HG02798 (cell line): ENCODE results near the gene RSL1D1.
"Not testable (repeated sequence)": the region's sequence is repeated elsewhere in the genome, so short reads cannot be mapped to it uniquely, and the experiment has no call there.

Source experiments
- ATAC-seq: cut with Tn5 transposase; IDR thresholded peaks from one replicate; pipeline ENCODE4 v1.9.1; 2021; ENCODE audit warnings: mild to moderate bottlenecking; ENCODE audit not compliant: unreplicated experiment, poor library complexity

RSL1D1 gene

GRCh38 chr16:11799509-11800381, 51.6 kb downstream of the RSL1D1 start:
- ATAC-seq: no peak

DNA sequence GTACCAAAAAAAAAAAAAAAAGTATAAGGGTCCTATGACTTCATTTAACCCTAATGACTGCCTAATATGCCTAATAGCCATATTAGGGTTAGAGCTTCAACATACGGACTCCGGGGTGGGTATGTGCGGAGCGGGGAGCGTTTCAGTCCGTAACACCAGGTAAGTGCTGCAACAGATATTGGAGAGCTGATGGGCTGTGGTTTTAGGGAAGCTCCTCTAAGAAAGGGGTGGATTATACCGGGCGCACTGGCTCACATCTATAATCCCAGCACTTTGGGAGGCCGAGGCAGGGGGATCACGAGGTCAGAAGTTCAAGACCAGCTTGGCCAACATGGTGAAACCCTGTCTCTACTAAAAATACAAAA, 52.3 kb downstream of the RSL1D1 start:
- ATAC-seq: no peak

GRCh38 chr16:11797957-11798299, 53.4 kb downstream of the RSL1D1 start:
- no peak for ATAC-seq

DNA sequence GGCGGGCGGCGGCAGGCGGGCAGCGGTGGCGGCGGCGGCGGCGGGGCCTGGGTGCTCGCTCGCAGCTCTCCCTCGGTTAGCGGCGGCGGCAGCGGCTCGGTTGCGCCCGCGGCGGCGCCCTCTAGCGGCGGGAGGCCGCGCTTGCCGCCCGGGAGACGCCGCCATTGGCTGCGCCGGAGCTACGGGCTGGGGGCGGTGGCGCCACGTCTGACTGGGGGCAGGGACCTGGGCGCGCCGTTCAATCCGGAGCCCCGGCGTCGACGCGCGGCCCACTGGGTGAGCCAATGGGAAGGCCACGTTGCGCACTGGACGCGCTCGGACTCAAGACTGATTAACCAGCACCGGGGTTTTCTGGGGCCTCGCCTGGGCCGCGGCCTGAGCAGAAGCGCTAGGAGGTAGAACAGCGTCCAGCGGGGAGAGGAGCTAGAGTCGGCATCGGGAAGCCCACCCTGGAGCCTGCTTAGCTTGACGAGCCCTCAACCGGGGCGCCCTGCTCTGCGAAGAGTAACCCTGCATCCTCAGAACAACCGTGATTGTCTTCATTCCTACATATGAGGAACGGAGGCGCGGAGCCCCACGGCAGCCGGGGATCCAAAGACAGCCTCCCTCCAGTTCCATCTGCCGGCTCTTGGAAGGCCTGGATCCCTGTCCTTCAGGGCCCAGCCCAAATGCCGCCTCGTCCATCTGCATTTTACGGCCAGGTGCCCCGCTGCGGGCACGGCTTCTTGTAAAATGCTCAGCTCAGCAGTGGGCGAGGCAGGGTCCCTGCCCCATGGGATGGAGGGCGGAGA, 54.0 kb downstream of the RSL1D1 start, which contains the start of gene ZC3H7A:
ZC3H7A (minus strand) TSS at position 93 of the 791 bp plus-strand sequence. CDS start 14,904 bp downstream, outside the sequence.
- peak; percentile 95 for ATAC-seq

DNA sequence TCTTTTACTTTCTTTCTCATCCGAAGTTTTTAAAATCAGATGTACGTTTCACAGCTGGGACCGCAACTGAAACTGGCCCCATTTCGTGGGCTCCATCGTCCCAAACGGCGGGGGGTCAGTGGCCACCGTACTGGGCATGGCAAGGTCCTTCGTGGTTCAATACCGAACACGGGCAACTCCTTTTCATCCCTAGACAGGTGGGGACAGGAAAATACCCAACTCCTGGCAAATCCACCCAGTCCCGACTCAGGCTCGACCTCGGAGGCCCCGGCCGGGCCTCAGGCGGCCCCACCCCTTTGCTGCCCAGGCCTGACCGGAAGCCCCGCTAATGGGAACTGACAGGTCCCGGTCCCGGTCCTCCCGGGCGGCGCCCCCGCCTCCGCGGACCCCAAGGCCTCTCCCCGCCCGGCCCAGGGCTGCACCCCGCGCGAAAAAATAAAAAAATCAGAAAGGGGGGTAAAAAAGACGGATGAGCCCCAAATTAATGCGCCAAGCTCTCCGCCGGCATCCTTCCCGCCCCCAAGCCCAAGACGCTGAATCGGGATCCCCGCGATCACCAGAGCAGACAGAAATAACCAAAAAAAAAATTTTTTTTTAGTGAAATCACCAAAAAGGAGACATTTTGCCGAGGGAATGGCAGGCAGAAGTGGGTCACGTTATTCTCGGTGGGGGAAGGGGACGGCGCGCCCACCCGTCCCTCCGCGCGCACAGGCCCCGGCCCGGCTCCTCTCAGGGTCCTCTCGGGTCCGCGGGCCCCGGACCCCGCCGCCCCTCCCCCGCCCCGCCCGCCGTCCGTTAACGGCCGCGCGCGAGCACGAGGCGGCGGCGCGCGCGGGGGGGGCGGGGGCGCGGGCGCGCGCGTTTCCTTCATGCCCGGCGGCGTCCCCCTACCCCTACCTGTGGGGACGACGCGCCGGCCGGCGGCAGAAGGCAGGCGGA, 54.8 kb downstream of the RSL1D1 start:
- ATAC-seq: peak; percentile 15

GRCh38 chr16:11795887-11796226, 55.5 kb downstream of the RSL1D1 start:
- no peak for ATAC-seq

- ATAC-seq: no peak
These were observed 56.1 kb downstream of the RSL1D1 start for GRCh38 chr16:11794996-11795886.

- ATAC-seq: no peak
These were observed 56.9 kb downstream of the RSL1D1 start for GRCh38 chr16:11794447-11794846.

GRCh38 chr16:11793840-11794239, 57.5 kb downstream of the RSL1D1 start:
- no peak for ATAC-seq

DNA sequence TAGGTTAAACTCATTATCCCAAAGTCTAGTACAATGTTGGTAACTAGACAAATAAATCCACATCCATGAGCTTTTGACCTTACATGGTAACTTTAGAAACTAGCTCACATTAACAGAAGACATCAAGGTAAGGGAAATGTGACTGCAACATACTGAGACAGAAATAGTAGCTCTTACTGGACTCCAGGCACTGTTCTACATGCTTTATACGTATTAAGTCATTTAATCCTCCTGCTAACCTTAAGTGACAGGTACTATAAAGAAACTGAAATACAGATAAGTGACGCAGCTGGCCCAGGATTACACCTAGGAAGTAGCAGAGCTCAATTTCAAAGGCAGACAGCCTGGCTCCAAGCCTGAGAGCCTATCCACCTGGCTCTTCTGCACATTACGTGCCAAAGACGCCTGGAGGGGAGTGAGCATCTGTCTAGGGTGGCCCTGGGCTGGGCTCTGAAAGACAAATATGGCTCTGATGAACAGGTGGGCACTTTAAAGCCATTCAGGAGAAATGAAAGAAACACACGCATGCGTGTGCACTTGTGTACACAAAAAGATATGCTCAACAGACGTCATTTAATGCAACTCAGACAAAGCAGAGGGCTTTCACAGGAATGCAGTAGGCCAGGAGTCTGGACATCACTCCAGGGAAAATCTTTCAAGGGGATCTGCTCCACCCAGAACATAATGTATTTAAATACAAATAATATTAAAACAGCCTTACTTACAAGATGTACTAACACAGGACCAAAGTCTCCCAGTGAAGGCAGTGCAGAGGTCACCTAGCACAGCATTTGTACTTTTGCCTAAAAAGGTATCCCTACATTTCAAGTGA, 58.7 kb downstream of the RSL1D1 start:
- ATAC-seq: no peak

- no peak for ATAC-seq
These were observed 60.1 kb downstream of the RSL1D1 start for GRCh38 chr16:11791144-11791828.

DNA sequence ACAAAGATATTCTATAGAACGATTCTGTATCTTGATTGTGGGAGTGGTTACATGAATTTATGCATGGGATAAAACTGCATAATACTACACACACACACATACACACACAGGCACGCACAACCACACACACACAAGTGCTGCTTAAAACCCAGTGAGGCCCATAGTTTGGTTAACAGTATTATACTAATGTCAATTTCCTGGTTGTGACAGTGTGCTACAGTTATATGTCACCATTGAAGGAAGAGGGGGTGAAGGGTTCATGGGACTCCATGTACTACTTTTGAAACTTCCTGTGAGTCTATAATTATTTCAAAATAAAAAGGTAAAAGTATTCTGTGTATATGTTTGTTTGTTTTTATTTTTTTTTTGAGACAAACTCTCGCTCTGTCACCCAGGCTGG, 62.4 kb downstream of the RSL1D1 start:
- ATAC-seq: no peak

GRCh38 chr16:11784980-11785599, 66.3 kb downstream of the RSL1D1 start:
- ATAC-seq: not testable (repeated sequence)

DNA sequence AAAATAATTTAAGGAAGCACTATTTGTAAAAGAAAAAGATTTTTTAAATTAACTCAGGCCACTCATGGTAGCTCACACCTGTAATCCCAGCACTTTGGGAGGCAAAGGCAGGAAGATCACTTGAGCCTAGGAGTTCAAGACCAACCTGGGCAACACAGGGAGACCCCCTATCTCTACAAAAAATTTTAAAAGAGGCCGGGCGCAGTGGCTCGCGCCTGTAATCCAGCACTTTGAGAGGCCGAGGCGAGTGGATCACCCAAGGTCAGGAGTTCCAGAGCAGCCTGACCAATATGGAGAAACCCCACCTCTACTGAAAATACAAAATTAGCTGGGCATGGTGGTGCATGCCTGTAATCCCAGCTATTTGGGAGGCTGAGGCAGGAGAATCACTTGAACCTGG, 67.0 kb downstream of the RSL1D1 start:
- ATAC-seq: not testable (repeated sequence)

DNA sequence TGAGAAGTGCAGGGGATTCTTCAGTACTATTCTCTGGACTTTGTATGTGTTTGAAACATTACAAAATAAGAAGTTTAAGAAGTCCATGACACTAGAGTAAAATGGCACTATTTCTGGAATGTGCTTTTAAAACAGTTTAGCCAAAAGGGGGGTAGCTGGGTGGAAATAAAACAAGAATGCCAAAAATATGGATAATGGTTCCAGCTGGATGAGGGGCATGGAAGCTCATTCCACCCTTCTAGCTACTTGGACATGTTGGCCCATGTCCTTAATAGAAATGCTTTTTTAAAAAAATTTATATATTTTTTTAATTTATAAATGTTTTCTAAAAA, 67.3 kb downstream of the RSL1D1 start:
- no peak for ATAC-seq
